OCI-LY3 (cell line): ENCODE measurements around the gene VAV2.

Source experiments
- EZH2phosphoT487 ChIP-seq: fragments of 200-600 bp; shearing (Covaris generic); IDR thresholded peaks from 2 replicates; pipeline ENCODE4 v1.6.1; 2018; ENCODE audit warnings: antibody characterized with exemption, mixed run types, low read depth
- TF ChIP-seq, protein P1 (sequence below): fragments of 200-600, 300-600 bp; sonication (generic); IDR thresholded peaks from 2 replicates; pipeline ENCODE4 v1.5.1; 2014; ENCODE audit warnings: antibody characterized with exemption, low read length, low read depth

DNA sequence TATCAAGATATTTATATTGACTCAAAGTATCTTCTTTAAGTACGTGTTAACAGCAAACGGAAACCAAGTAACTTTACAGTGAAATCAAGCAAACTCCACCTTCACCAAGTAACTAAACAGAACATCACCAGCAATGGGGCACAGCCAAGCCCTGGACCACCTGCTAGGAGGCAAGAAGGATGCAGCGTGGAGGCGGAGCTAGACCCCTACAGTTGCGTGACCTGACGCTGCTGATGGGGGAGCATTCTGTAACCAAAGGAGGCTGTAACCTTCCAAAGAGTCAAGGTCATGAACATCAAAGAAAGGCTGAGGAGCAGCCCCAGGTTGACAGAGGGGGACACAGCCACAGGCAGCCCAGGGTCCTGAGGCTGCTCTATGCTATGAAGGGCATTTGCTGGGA is 6.1 kb downstream of the VAV2 start:
- TF ChIP-seq, protein P1, sequence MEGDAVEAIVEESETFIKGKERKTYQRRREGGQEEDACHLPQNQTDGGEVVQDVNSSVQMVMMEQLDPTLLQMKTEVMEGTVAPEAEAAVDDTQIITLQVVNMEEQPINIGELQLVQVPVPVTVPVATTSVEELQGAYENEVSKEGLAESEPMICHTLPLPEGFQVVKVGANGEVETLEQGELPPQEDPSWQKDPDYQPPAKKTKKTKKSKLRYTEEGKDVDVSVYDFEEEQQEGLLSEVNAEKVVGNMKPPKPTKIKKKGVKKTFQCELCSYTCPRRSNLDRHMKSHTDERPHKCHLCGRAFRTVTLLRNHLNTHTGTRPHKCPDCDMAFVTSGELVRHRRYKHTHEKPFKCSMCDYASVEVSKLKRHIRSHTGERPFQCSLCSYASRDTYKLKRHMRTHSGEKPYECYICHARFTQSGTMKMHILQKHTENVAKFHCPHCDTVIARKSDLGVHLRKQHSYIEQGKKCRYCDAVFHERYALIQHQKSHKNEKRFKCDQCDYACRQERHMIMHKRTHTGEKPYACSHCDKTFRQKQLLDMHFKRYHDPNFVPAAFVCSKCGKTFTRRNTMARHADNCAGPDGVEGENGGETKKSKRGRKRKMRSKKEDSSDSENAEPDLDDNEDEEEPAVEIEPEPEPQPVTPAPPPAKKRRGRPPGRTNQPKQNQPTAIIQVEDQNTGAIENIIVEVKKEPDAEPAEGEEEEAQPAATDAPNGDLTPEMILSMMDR = no peak
- TF ChIP-seq EZH2phosphoT487 = no peak
